SHP77 treated with DMSO at 0.1 percent for 48 hours (cell line): ENCODE results near the gene DLX1.
A peak's percentile ranks its signal among the peaks of the same experiment; 100 is the strongest.
"Not testable (repeated sequence)": the region's sequence is repeated elsewhere in the genome, so short reads cannot be mapped to it uniquely, and the experiment has no call there.

Source experiments
- DNase-seq: peaks from one replicate; lab custom pipeline; 2025; lab: John Stamatoyannopoulos, UW

Gene DLX1

GRCh38 chr2:172098650-172099471 lies 13.6 kb downstream of the DLX1 start:
- DNase-seq = no peak

- no peak for DNase-seq
Measured at GRCh38 chr2:172099472-172100079, 14.3 kb downstream of the DLX1 start.

GRCh38 chr2:172100080-172100934 lies 15.0 kb downstream of the DLX1 start:
- DNase-seq = no peak

- no peak for DNase-seq
Measured at GRCh38 chr2:172100935-172101820, 15.9 kb downstream of the DLX1 start.

- DNase-seq = peak; percentile 2
Measured at GRCh38 chr2:172101821-172102390, 16.6 kb downstream of the DLX1 start.

- peak; percentile 79 for DNase-seq
Measured at GRCh38 chr2:172102391-172103359, 17.4 kb downstream of the DLX1 start, which contains the start of gene DLX2. Gene DLX2 (minus strand): TSS chr2:172102900. CDS start chr2:172102538, 362 bp downstream.

- DNase-seq = no peak
Measured at GRCh38 chr2:172103471-172104272, 18.4 kb downstream of the DLX1 start.

GRCh38 chr2:172105471-172106107 lies 20.3 kb downstream of the DLX1 start:
- DNase-seq = no peak

- DNase-seq = no peak
Measured at GRCh38 chr2:172106108-172106961, 21.0 kb downstream of the DLX1 start.

- DNase-seq = no peak
Measured at GRCh38 chr2:172107690-172108586, 22.6 kb downstream of the DLX1 start.

- no peak for DNase-seq
Measured at GRCh38 chr2:172108587-172108930, 23.3 kb downstream of the DLX1 start.

GRCh38 chr2:172109256-172109987 lies 24.1 kb downstream of the DLX1 start:
- DNase-seq = no peak

GRCh38 chr2:172109988-172110811 lies 24.9 kb downstream of the DLX1 start:
- DNase-seq = no peak

- DNase-seq = no peak
Measured at GRCh38 chr2:172113617-172114016, 28.3 kb downstream of the DLX1 start.

- not testable (repeated sequence) for DNase-seq
Measured at GRCh38 chr2:172114176-172114575, 28.9 kb downstream of the DLX1 start.
